ENCODE measurements around the gene XRCC4.
"Not testable (repeated sequence)": the region's sequence is repeated elsewhere in the genome, so short reads cannot be mapped to it uniquely, and the experiment has no call there.

The XRCC4 gene

GRCh38 chr5:83312663-83313062, 235.3 kb downstream of the XRCC4 start:
- DNase-seq, result peak in 3 of 42 donors; percentile 5 to 40 (median 10)
- intact Hi-C loops (cut with DNase I), result no loop called here

- intact Hi-C loops (cut with DNase I), result no loop called here
- DNase-seq, result no peak
Observed at GRCh38 chr5:83313436-83313835, 236.1 kb downstream of the XRCC4 start.

DNA sequence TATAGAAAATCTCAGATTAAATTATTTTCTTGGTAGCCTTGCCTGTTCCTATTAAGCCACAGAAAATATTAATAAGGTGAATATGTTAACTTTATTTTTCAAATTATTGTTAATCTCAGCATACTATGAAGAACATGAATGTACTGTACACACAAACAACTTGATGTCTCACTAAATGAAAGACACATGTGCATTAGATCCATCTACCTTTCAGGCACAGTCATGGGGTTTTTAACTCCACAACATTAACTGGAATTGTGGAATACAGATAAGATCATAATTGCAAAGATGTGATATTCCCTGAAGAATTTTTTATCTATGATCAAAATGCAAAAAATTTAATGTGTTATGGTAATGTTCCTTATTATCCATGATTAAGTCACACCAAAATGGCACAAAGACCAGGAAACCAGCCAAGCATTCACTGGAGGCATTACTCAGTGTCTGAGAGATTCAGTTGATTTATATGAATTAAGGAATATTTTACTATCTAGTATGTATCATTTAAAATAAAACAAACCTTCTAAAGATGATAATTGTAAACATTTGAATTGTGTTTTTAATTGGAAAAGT, 244.2 kb downstream of the XRCC4 start:
- intact Hi-C loops (cut with DNase I), result no loop called here
- DNase-seq, result no peak

DNA sequence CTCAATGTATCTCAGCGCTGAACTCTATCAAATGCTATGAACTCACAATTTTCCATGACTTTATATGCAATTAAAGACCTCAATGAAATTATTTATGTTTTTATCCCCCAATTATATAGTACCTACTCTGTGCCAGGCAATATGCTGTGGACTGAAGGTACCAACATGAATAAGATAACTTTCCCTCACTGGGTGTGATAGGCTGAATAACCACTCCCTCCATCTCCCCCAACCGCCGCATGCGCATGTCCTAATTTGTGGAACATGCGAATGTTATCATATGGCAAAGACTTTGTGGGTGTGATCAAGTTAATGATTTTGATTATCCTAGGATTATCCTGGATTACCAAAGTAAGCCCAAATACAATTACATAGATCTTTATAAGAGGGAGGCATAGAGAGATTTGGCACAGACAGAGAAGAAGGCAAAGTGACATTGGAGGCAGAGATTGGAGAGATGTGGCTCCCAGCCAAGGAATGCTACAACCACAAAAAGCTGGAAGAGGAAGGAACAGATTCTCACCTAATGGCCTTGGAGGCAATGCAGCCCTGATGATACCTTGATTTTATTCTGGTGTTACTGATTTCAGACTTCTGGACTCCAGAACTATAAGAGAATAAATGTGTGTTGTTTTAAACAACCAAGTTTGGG, 245.1 kb downstream of the XRCC4 start:
- intact Hi-C loops (cut with DNase I), result no loop called here
- DNase-seq, result no peak

DNA sequence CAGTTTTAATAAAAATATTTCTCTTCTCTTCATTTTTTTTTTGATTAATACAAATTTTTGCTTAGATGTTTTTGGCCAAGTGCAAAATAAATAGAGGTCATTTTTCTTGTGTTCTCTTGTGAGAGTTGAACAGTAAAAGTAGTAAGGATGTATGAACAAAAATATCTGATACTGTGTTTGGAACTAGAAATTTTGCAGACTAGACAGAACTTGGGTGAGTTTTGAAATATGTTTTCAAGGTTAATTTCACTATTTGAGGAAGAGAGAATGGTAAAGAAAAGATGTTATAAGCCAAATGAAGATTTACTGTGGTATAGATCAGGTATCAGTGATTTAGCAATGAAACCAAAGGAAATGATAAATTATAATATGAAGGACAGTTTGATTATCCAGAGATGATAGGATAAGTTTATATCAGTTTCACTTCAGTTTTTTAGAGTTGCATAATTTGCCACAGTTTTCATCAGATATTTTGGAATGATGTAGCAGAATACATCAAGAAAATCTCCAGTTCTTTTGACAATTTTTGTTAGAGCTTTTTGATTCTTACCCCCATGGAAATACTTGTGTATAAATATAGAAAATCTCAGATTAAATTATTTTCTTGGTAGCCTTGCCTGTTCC, 246.3 kb downstream of the XRCC4 start:
- intact Hi-C loops (cut with DNase I), result no loop called here
- DNase-seq, result no peak

GRCh38 chr5:83331842-83332241, 254.5 kb downstream of the XRCC4 start:
- intact Hi-C loops (cut with DNase I), result no loop called here
- DNase-seq, result no peak

DNA sequence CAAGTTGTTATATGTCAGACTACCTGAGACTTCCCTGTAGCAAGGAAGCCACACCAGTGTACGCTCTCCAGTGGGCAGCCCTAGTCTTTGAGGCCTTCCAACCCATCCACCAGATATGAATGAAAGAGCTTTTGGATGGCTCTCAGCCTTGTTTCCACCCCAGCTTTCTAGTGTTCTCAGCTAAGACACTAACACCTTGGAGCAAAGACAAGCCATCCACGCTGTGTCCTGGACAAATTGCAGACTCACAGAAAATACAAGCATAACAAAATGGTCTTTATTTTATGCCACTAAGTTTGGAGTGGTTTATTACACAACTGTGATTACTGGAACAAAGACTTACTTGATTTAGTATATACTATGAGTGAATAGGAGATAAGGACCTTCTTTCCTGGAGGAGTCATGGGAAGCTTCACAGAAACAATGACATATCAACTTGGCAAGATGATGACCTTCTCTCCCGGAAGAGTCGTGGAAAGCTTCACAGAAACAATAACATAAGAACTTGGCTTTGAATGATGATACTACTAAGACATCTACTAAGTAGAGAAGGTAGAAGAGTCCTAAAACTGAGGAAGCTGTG, 260.2 kb downstream of the XRCC4 start:
- intact Hi-C loops (cut with DNase I), result no loop called here
- DNase-seq, result no peak

- no peak for DNase-seq
- intact Hi-C loops (cut with DNase I), result no loop called here
Observed at GRCh38 chr5:83340511-83340918, 263.2 kb downstream of the XRCC4 start.

- intact Hi-C loops (cut with DNase I), result no loop called here
- no peak for DNase-seq
Observed at GRCh38 chr5:83341815-83342334, 264.5 kb downstream of the XRCC4 start.

DNA sequence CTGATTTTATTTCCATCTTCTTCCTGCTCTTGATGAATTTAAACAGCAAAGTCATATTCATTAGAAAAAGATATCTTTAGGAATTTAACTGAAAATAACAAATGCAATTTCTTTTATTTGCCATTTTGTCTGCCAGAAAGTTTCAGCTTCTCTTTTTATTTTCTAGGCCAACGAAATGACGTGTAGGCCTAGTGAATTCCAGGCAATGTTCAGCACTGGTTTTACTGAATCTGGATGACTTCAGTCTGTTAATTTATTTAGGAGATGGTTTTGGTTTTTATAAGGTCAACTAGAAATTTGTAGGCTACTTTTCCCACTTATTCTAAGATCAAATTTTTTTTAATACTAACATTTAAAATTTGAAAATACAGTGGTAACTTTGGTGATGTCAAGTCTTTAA, 265.1 kb downstream of the XRCC4 start:
- no peak for DNase-seq
- intact Hi-C loops (cut with DNase I), result no loop called here

DNA sequence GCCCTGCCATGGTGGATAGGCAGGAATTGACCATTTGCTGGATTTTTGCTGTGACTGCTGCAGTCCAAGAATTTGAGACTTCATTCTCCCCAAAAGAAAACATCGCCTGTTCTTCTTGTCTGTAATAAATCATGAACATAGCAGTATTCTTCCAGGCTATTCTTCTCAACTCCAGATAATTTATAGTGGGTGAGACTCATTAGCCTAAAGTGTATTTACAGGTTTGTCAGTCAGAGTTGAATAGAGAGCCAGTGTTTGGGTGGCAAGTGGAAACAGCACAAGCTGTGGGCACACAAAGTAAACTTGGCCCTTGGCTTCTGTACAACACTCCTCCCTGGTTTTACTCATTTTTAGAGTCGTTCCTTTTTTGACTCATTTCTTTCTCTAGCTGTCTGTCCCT, 266.0 kb downstream of the XRCC4 start:
- intact Hi-C loops (cut with DNase I), result no loop called here
- no peak for DNase-seq

DNA sequence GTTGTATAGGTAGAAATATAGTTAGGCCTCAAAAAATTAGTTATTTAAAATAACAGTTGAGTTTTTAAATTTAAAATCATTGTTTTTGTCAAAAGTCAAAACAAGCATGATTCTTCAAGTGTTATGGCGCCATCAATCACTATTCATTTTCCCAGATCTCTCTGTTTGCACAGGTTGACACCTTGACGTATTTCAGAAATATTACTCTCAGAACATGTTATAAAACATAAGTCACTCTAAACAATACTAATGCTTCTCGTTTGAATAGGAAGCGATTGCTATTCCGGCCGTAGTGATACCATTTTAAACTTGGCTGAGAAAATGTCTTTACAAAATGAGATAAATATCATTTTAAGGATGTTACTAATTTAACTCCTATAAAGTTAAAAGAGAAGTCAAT, 268.1 kb downstream of the XRCC4 start:
- intact Hi-C loops (cut with DNase I), result no loop called here

DNA sequence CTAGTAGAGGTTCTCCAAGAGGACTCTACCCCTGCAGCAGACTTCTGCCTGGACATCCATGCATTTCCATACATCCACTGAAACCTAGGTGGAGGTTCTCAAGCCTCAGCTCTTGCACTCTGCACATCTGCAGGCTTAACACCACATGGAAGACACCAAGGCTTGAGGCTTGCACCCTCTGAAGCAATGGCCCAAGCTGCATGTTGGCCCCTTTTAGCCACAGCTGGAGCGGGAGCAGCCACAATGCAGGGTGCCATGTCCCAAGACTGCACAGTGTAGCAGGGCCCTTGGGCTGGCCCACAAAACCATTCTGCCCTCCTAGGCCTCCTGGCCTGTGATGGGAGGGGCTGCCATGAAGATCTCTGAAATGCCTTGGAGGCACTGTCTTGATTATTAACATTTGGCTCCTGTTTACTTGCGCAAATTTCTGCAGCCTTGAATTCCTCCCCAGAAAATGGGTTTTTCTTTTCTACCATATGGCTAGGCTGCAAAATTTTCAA, 271.0 kb downstream of the XRCC4 start:
- DNase-seq, result no peak
- intact Hi-C loops (cut with DNase I), result no loop called here

More for the DNA sequence above, 268.1 kb downstream of the XRCC4 start:
- no peak for DNase-seq

DNA sequence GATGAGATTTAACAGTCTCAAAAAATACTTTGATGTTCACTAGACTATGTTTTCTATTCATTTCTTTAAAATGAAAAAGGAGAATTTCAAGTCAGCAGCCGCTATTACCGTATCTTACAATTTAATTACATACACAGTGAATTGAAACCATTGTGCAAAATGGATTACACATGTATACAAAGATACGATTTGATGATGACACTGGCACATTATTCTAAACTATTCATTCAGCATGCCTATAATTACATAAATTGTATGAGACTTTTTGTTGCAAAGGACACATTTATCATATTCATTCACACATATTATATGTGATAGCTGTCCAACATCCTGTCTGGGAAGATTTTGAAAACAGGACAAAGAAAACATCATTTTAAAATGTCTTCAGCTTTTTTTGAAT, 275.9 kb downstream of the XRCC4 start:
- intact Hi-C loops (cut with DNase I), result no loop called here
- no peak for DNase-seq

DNA sequence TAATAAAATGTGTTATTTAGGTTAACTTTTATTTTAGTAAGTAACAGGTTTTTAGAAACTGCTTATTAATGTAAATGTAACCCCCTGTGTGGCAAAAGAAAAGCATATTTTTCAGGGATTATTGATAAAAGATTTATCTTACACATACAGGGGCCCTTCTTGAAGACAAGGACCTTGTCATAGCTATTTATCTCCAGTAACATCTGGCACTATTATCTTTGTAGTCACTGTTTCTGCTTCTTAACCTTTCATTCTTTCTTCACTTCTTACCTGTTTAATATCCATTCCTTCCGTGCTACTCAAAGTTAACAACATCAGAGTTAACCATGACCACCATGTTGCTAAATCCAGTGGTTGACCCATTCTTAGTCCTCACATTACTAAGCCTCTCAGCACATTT, 276.4 kb downstream of the XRCC4 start:
- intact Hi-C loops (cut with DNase I), result no loop called here
- DNase-seq, result no peak

DNA sequence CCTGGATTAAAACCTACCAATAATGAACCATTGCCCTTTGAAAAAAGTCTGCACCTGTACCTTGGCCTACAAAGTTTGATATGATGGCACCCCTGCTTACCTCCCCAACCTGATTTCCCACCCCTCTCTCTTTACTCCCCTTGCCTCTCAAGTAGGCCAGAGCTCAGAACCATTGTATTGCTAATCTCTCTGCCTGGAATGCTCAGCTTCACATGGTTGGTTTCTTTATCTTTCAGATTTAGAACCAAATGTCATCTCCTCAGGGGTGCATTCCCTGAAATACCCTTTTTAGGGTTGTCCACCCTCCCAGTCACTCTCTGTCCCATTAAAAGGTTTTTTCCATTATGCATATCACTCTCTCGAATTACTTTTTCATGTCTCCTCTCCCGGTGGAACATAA, 277.6 kb downstream of the XRCC4 start:
- DNase-seq, result no peak
- intact Hi-C loops (cut with DNase I), result no loop called here

GRCh38 chr5:83355482-83356014, 278.2 kb downstream of the XRCC4 start:
- intact Hi-C loops (cut with DNase I); DNase-seq: not testable (repeated sequence)

GRCh38 chr5:83357621-83358231, 280.4 kb downstream of the XRCC4 start:
- intact Hi-C loops (cut with DNase I), result no loop called here
- no peak for DNase-seq

DNA sequence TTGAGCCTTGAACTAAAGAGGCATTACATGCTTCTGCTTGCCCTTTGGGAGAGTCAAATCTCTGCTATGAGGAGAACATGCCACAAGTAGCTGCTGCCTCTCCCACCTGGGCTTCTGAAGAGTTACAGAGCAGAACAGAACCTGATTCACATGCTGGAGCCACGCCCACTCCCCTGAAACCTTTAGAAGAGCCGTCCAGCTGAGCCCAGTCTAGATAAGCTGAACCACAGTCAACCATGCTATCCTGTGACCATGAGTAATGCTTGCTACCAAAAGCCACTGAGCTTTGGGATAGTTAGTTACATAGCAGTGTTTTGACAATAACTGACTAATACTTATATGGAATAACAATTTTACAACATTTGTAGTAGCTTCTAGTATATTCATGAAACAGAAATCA, 283.2 kb downstream of the XRCC4 start:
- no peak for DNase-seq
- intact Hi-C loops (cut with DNase I), result no loop called here

Data from head of caudate nucleus (tissue), 42 donors.